Cardiac atrium fibroblast (primary cell): Measurements from ENCODE around the gene KCNMB2. TPM values are rescaled to one million over a fixed set of nuclear protein-coding genes. Genes with fewer than 3 reads are reported as not detected.

Source experiments
- total RNA-seq: library from RNA; depleted of rRNA; stranded (reverse); fragments of >200 nt; gene quantifications from 2 replicates; pipeline ENCODE4 v1.2.3, GENCODE V29; 2015

Gene KCNMB2
- total RNA-seq = under 0.01 TPM in 1 of 2 replicates, not detected in the other

GRCh38 chr3:178536211-178537079, at the start of gene KCNMB2:
KCNMB2 (plus strand) TSS chr3:178536436.

